NCI-H2227 treated with DMSO at 0.1 percent for 48 hours (cell line): ENCODE data around the gene BHLHE23.

Experiments
- DNase-seq: peaks from one replicate; lab custom pipeline; 2025; lab: John Stamatoyannopoulos, UW

Gene BHLHE23

GRCh38 chr20:63009045-63009961 lies 2.5 kb upstream of the BHLHE23 start:
- peak; percentile 43 for DNase-seq

- DNase-seq: no peak
These were observed 1.8 kb upstream of the BHLHE23 start for GRCh38 chr20:63008541-63009044.

GRCh38 chr20:63007646-63008488 lies 1.1 kb upstream of the BHLHE23 start:
- no peak for DNase-seq

GRCh38 chr20:63007360-63007645 lies 539 bp upstream of the BHLHE23 start:
- DNase-seq: no peak

- peak; percentile 14 for DNase-seq
These were observed 763 bp downstream of the BHLHE23 start for GRCh38 chr20:63005862-63006539.

GRCh38 chr20:63005365-63005861 lies 1.4 kb downstream of the BHLHE23 start:
- no peak for DNase-seq

- DNase-seq: no peak
These were observed 2.0 kb downstream of the BHLHE23 start for GRCh38 chr20:63004607-63005364.

- DNase-seq: peak; percentile 11
These were observed 3.2 kb downstream of the BHLHE23 start for GRCh38 chr20:63003546-63003945.

GRCh38 chr20:63002511-63002910 lies 4.3 kb downstream of the BHLHE23 start:
- no peak for DNase-seq

- no peak for DNase-seq
These were observed 5.8 kb downstream of the BHLHE23 start for GRCh38 chr20:63000958-63001357.

GRCh38 chr20:63000036-63000435 lies 6.7 kb downstream of the BHLHE23 start:
- no peak for DNase-seq

- DNase-seq: no peak
These were observed 7.2 kb downstream of the BHLHE23 start for GRCh38 chr20:62999580-62999979.

- no peak for DNase-seq
These were observed 8.3 kb downstream of the BHLHE23 start for GRCh38 chr20:62998449-62998848.

- no peak for DNase-seq
These were observed 9.2 kb downstream of the BHLHE23 start for GRCh38 chr20:62997417-62998035.

- no peak for DNase-seq
These were observed 10.2 kb downstream of the BHLHE23 start for GRCh38 chr20:62996596-62996982.

GRCh38 chr20:62995898-62996595 lies 10.7 kb downstream of the BHLHE23 start:
- no peak for DNase-seq

- no peak for DNase-seq
These were observed 11.3 kb downstream of the BHLHE23 start for GRCh38 chr20:62995481-62995880.

- DNase-seq: no peak
These were observed 11.9 kb downstream of the BHLHE23 start for GRCh38 chr20:62994869-62995281.

GRCh38 chr20:62993856-62994494 lies 12.8 kb downstream of the BHLHE23 start:
- DNase-seq: peak; percentile 28

GRCh38 chr20:62991863-62992262 lies 14.9 kb downstream of the BHLHE23 start:
- no peak for DNase-seq
